A673 (cell line): ENCODE results near the gene CDC37L1. TPM values are rescaled to one million over a fixed set of nuclear protein-coding genes. Genes with fewer than 3 reads are reported as not detected.

ENCODE experiments used
- BruUV-seq: library from RNA; stranded (reverse); fragments of 400-500 nt; replicated peaks from 2 replicates; lab custom pipeline; 2021; lab: Mats Ljungman, UMichigan
- CTCF ChIA-PET: fragments of 300-600 bp; sonication (Branson Sonifier 250); formaldehyde crosslinking; loops from one replicate; lab custom pipeline; 2022; ENCODE audit warnings: antibody characterized with exemption; lab: Charles Lee
- POLR2A ChIA-PET: fragments of 300-600 bp; sonication (Branson Sonifier 250); formaldehyde crosslinking; loops from one replicate; lab custom pipeline; 2022; ENCODE audit warnings: antibody characterized with exemption; ENCODE audit not compliant: low non-redundant PET; lab: Charles Lee
- DNase-seq: peaks from one replicate; pipeline ENCODE4 v3.0.0-alpha.2; 2015; ENCODE audit warnings: low spot score
- H3K27ac ChIP-seq: fragments of 200-600 bp; sonication (generic); 2 replicates; pipeline ENCODE4 v1.5.1; 2016; ENCODE audit warnings: mixed run types, low read depth, mild to moderate bottlenecking, mixed read lengths, antibody characterized with exemption, low read length; ENCODE audit not compliant: poor library complexity, severe bottlenecking
- H3K27me3 ChIP-seq: fragments of 200-600 bp; sonication (generic); replicated peaks from 2 replicates; pipeline ENCODE4 v1.6.1; 2017; ENCODE audit warnings: mixed run types, low read depth, mild to moderate bottlenecking, mixed read lengths, antibody characterized with exemption, low read length; ENCODE audit not compliant: insufficient read depth, poor library complexity
- H3K36me3 ChIP-seq: fragments of 200-600 bp; sonication (generic); 2 replicates; pipeline ENCODE4 v1.6.1; 2016; ENCODE audit warnings: mixed run types, mild to moderate bottlenecking, mixed read lengths, antibody characterized with exemption, low read length; ENCODE audit not compliant: insufficient read depth, poor library complexity, severe bottlenecking
- H3K4me1 ChIP-seq: fragments of 200-600 bp; sonication (generic); 2 replicates; pipeline ENCODE4 v1.6.1; 2017; ENCODE audit warnings: mixed run types, mild to moderate bottlenecking, mixed read lengths, antibody characterized with exemption, low read length; ENCODE audit not compliant: insufficient read depth, poor library complexity, severe bottlenecking
- H3K4me3 ChIP-seq: fragments of 200-600 bp; sonication (generic); 2 replicates; pipeline ENCODE4 v1.5.1; 2016; ENCODE audit warnings: low read depth, mixed run types, mild to moderate bottlenecking, mixed read lengths, low read length; ENCODE audit not compliant: poor library complexity, severe bottlenecking
- H3K9me3 ChIP-seq: fragments of 200-600 bp; sonication (generic); 2 replicates; pipeline ENCODE4 v1.6.1; 2016; ENCODE audit warnings: mixed run types, low read depth, mild to moderate bottlenecking, mixed read lengths, antibody characterized with exemption, low read length; ENCODE audit not compliant: poor library complexity, severe bottlenecking
- CTCF ChIP-seq: fragments of 300-800, 200-600 bp; sonication (generic); conservative IDR thresholded peaks from 2 replicates; pipeline ENCODE4 v1.5.1; 2017; ENCODE audit warnings: low read depth, mild to moderate bottlenecking, antibody characterized with exemption, low read length, moderate library complexity, mixed read lengths
- EZH2 ChIP-seq: fragments of 200-600 bp; sonication (generic); IDR thresholded peaks from 2 replicates; pipeline ENCODE4 v1.6.1; 2017; ENCODE audit warnings: borderline replicate concordance, low read depth, mild to moderate bottlenecking, mixed read lengths, antibody characterized with exemption, low read length; ENCODE audit not compliant: poor library complexity, severe bottlenecking
- intact Hi-C: fragments of 100-400 bp; cut with micrococcal nuclease; formaldehyde crosslinking; loops from one replicate; pipeline ENCODE4 v1.10.0; 2022; ENCODE audit not compliant: unreplicated experiment
- total RNA-seq: library from RNA; stranded (reverse); gene quantifications from 2 replicates; pipeline ENCODE4 v1.2.3, GENCODE V29; 2021

CDC37L1 gene
- total RNA-seq, 1 experiment from 2014 or later: 28.7 TPM

- POLR2A ChIA-PET: interaction anchor here (0.6 kb wide), 1 partner anchor 1216 kb away, joined by 5 read pairs; the partner anchor contains the start of gene RFX3
- BruUV-seq: no TSS peak
Measured at GRCh38 chr9:4741365-4742089, 62.2 kb downstream of the CDC37L1 start.

GRCh38 chr9:4742246-4742645 is 62.9 kb downstream of the CDC37L1 start:
- Histone ChIP-seq H3K27ac (peak overlapping the region; percentile 93), H3K36me3 (no peaks in the 10 kb centered on the region), H3K9me3 (no peaks in the 10 kb centered on the region), H3K4me3 (peak overlapping the region; percentile 98), H3K4me1 (peaks cover 19% of the 10 kb centered on the region), H3K27me3 (no peaks in the 10 kb centered on the region)
- DNase-seq: no peak
- CTCF ChIA-PET: interaction anchor here (0.6 kb wide), 1 partner anchor 64 kb away, joined by 6 read pairs; no protein-coding TSS in a partner anchor
- TF ChIP-seq CTCF (no peak), EZH2 (no peak)
- POLR2A ChIA-PET: no interaction called here
- BruUV-seq: no TSS peak
- intact Hi-C loops: loop anchor here (5.0 to 10.0 kb wide), 2 partner anchors 50 to 137 kb away; partner anchors contain the start of gene RCL1

More at GRCh38 chr9:4741365-4742089, 62.2 kb downstream of the CDC37L1 start:
- CTCF ChIA-PET: no interaction called here
- TF ChIP-seq CTCF: no peak
- no peak for TF ChIP-seq EZH2
- Histone ChIP-seq H3K36me3 (no peaks in the 10 kb centered on the region), H3K27ac (peak overlapping the region; percentile 93), H3K4me1 (peaks cover 19% of the 10 kb centered on the region), H3K9me3 (no peaks in the 10 kb centered on the region), H3K4me3 (peak overlapping the region; percentile 98), H3K27me3 (no peaks in the 10 kb centered on the region)
- intact Hi-C loops: loop anchor here (2.0 to 10.0 kb wide), 4 partner anchors 51 to 137 kb away; partner anchors contain the start of gene RCL1
- DNase-seq: peak; percentile 36

- TF ChIP-seq CTCF (no peak), EZH2 (no peak)
- H3K27ac ChIP-seq: peak overlapping the region; percentile 38
- DNase-seq: no peak
- intact Hi-C loops: loop anchor here (5.0 to 10.0 kb wide), 2 partner anchors 49 to 139 kb away; partner anchors contain the start of gene RCL1
- H3K4me3 ChIP-seq: peak overlapping the region; percentile 1
- no peaks in the 10 kb centered on the region for H3K9me3 ChIP-seq
- ChIA-PET CTCF (interaction anchor here (0.7 kb wide), 1 partner anchor 246 kb away, joined by 3 read pairs; no protein-coding TSS in a partner anchor), POLR2A (no interaction called here)
- H3K36me3 ChIP-seq: no peaks in the 10 kb centered on the region
- no peaks in the 10 kb centered on the region for H3K27me3 ChIP-seq
- peaks cover 15% of the 10 kb centered on the region for H3K4me1 ChIP-seq
- BruUV-seq: no TSS peak
Measured at GRCh38 chr9:4743131-4743875, 63.9 kb downstream of the CDC37L1 start.
